ENCODE data around the gene NABP1.

DNA sequence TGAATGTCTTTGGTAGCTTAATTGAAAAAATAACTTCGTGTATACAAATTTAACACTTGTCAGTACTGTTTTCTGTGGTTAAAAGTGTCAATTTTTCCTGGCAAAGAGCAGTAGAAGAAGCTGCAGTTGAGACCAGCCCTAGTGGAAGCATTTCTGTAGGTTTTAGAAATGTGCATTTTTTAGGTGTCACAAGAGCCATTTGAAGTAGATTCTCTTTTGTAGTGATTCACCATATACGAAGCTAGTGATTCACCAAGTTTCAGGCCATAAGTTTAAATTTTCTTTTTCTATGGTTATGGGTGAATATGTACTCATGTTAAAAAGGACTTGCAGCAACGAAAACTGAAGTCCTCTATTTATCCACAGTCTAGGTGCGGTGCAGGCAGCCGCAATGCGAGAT lies 4.2 kb downstream of the NABP1 start:
- TF ChIP-seq CTCF (conservative IDR thresholded peaks at IDR 0.05) (no peak), EZH2 (IDR thresholded peaks at IDR 0.05; ENCODE audit: low read depth) (no peak)
